Keratinocyte (primary cell): ENCODE measurements around the gene ARVCF. TPM values are rescaled to one million over a fixed set of nuclear protein-coding genes. Genes with fewer than 3 reads are reported as not detected.

Experiments used
- DNase-seq: peaks from one replicate; pipeline ENCODE4 v3.0.0-alpha.2; 2011; ENCODE audit warnings: low read depth, missing footprints, low spot score
- FAIRE-seq: peaks from 2 replicates; lab custom pipeline; 2011; peaks lifted over from hg19 to GRCh38; lab: Jason Lieb, UNC
- H2AFZ ChIP-seq: 2 replicates; pipeline ENCODE4 v1.6.0; 2012; ENCODE audit warnings: low read length, control low read depth, inconsistent platforms; ENCODE audit not compliant: control insufficient read depth
- H3K27ac ChIP-seq: 2 replicates; pipeline ENCODE4 v1.5.1; 2011; ENCODE audit warnings: low read length; ENCODE audit not compliant: control insufficient read depth, insufficient read depth
- H3K27me3 ChIP-seq: 3 replicates; pipeline ENCODE4 v1.6.0; 2011; ENCODE audit warnings: low read length; ENCODE audit not compliant: control insufficient read depth, insufficient read depth; ENCODE audit errors: extremely low read depth
- H3K36me3 ChIP-seq, 2 experiments: 2 replicates in 1 of 2; 3 replicates in 1 of 2; pipeline ENCODE4 v1.5.1; 2011; ENCODE audit warnings: low read length in 2 of 2, mild to moderate bottlenecking in 1 of 2; ENCODE audit not compliant: control insufficient read depth in 2 of 2, insufficient read depth in 2 of 2; ENCODE audit errors: extremely low read depth in 1 of 2
- H3K4me1 ChIP-seq: 3 replicates; pipeline ENCODE4 v1.5.1; 2011; ENCODE audit warnings: low read length; ENCODE audit not compliant: control insufficient read depth, insufficient read depth; ENCODE audit errors: extremely low read depth
- H3K4me2 ChIP-seq: 3 replicates; pipeline ENCODE4 v1.6.0; 2011; ENCODE audit warnings: low read depth, low read length; ENCODE audit not compliant: control insufficient read depth, insufficient read depth; ENCODE audit errors: extremely low read depth
- H3K4me3 ChIP-seq, 3 experiments: fragments of 200-600 bp in 1 of 3; sonication (generic) in 1 of 3; 2 replicates in 2 of 3; 3 replicates in 1 of 3; pipeline ENCODE4 v1.5.1; 2011 to 2016; ENCODE audit warnings: low read length in 3 of 3, mild to moderate bottlenecking in 3 of 3, control low read depth in 2 of 3, inconsistent platforms in 1 of 3, low read depth in 1 of 3, mixed read lengths in 1 of 3, mixed run types in 1 of 3, moderate library complexity in 1 of 3; ENCODE audit not compliant: control insufficient read depth in 2 of 3, insufficient read depth in 2 of 3; ENCODE audit errors: extremely low read depth in 1 of 3
- H3K79me2 ChIP-seq: 2 replicates; pipeline ENCODE4 v1.6.0; 2012; ENCODE audit warnings: low read length; ENCODE audit not compliant: control insufficient read depth, insufficient read depth
- H3K9ac ChIP-seq: 3 replicates; pipeline ENCODE4 v1.6.0; 2011; ENCODE audit warnings: low read length; ENCODE audit not compliant: control insufficient read depth, insufficient read depth; ENCODE audit errors: extremely low read depth
- H3K9me1 ChIP-seq: 3 replicates; pipeline ENCODE4 v1.6.0; 2011; ENCODE audit warnings: low read length; ENCODE audit not compliant: control insufficient read depth, insufficient read depth; ENCODE audit errors: extremely low read depth
- H3K9me3 ChIP-seq: 2 replicates; pipeline ENCODE4 v1.5.1; 2012; ENCODE audit warnings: low read depth, low read length; ENCODE audit not compliant: control insufficient read depth
- H4K20me1 ChIP-seq: 3 replicates; pipeline ENCODE4 v1.6.0; 2011; ENCODE audit warnings: low read length; ENCODE audit not compliant: control insufficient read depth, insufficient read depth; ENCODE audit errors: extremely low read depth
- EZH2 ChIP-seq: IDR thresholded peaks from one replicate; pipeline ENCODE4 v1.6.1; 2012; ENCODE audit warnings: inconsistent platforms, mild to moderate bottlenecking, low read length, moderate library complexity
- dilution Hi-C: fragments of 300-500 bp; cut with MboI; formaldehyde crosslinking; loops from one replicate; pipeline ENCODE4 v1.7.0; 2020; ENCODE audit warnings: low sequenced_read_pairs; ENCODE audit not compliant: extremely low pct_ligation_motif_present
- polyA plus RNA-seq, 5 experiments: library from polyadenylated mRNA; depleted of rRNA in 3 of 5; stranded (reverse) in 3 of 5; stranded (forward) in 1 of 5; unstranded in 1 of 5; fragments of >200 nt; gene quantifications; 1 replicate in 1 of 5; 2 replicates in 3 of 5; 3 replicates in 1 of 5; pipeline versions ENCODE4 v1.2.1 to v1.2.3, GENCODE V29; 2011 to 2012; ENCODE audit warnings: missing spikeins in 2 of 5, low read depth in 1 of 5, low replicate concordance in 1 of 5
- TF ChIP-seq, protein P1 (sequence below), 3 experiments: IDR thresholded peaks in 1 of 3; conservative IDR thresholded peaks in 1 of 3; optimal IDR thresholded peaks in 1 of 3; 2 replicates in 2 of 3; 3 replicates in 1 of 3; pipeline versions ENCODE3 to v1.5.1; 2011; ENCODE audit warnings: low read length in 3 of 3, mild to moderate bottlenecking in 3 of 3, moderate library complexity in 2 of 3, control low read depth in 1 of 3, inconsistent platforms in 1 of 3; ENCODE audit not compliant: insufficient read depth in 2 of 3; ENCODE audit errors: extremely low read depth in 1 of 3

The ARVCF gene
- polyA plus RNA-seq, 1 donor (not counting 4 experiments of a cell fraction or from before 2014, with no cell fraction given) = 5.7 TPM

DNA sequence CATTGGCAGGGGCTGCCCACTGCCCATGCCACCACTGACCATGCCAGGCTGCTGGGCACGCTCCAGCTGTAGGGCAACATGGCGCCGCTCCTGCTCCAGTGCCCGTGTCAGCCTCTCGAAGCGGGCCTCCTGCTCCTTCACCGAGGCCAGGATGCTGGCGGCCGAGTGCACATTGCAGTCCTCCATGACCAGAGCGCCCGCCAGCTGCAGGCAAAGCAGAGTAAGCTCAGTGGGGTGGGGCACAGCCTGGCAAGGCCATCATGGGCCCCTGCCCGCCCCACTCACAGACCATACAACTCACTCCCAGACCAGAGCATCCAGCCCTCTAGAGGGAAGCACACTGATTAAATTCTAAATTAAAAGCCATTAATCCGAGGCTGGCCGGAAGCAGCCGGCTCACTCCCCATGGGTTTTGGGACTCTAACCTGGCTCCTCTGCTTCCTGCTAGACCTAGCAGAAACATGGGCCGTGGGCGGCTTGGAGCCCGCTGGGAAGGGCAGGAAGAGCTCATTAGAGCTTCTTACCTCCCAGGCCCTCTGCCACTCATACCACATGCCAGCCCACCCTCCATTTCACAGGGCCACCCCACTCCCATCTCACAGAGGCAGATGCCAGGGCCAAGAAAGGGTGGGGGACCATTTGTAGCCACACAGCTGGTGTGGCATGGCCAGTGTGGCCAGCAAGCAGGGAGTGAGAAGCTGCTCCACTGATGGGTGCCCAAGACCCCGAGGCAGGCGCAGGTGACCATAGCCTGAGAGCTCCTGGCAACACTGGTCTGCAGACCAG is 25.8 kb downstream of the ARVCF start:
- Histone ChIP-seq H3K9me3 (no peaks in the 10 kb centered on the region), H2AFZ (no peak overlapping the region), H3K27me3 (peaks cover 6% of the 10 kb centered on the region), H3K9me1 (peaks cover 3% of the 10 kb centered on the region), H3K79me2 (no peaks in the 10 kb centered on the region), H3K27ac (no peak overlapping the region), H3K4me2 (no peak overlapping the region), H3K9ac (no peak overlapping the region), H4K20me1 (no peaks in the 10 kb centered on the region), H3K4me3 (no peak overlapping the region), H3K4me1 (peaks cover 8% of the 10 kb centered on the region), H3K36me3 (no peaks in the 10 kb centered on the region)
- no peak for DNase-seq
- dilution Hi-C loops = no loop called here
- TF ChIP-seq, protein P1, sequence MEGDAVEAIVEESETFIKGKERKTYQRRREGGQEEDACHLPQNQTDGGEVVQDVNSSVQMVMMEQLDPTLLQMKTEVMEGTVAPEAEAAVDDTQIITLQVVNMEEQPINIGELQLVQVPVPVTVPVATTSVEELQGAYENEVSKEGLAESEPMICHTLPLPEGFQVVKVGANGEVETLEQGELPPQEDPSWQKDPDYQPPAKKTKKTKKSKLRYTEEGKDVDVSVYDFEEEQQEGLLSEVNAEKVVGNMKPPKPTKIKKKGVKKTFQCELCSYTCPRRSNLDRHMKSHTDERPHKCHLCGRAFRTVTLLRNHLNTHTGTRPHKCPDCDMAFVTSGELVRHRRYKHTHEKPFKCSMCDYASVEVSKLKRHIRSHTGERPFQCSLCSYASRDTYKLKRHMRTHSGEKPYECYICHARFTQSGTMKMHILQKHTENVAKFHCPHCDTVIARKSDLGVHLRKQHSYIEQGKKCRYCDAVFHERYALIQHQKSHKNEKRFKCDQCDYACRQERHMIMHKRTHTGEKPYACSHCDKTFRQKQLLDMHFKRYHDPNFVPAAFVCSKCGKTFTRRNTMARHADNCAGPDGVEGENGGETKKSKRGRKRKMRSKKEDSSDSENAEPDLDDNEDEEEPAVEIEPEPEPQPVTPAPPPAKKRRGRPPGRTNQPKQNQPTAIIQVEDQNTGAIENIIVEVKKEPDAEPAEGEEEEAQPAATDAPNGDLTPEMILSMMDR (optimal IDR thresholded peaks at IDR 0.05 in 1 of 3, IDR thresholded peaks at IDR 0.05 in 1 of 3, conservative IDR thresholded peaks at IDR 0.05 in 1 of 3; ENCODE audit: extremely low read depth in 1 of 3, insufficient read depth in 2 of 3, low read length in 3 of 3) = no peak
- no peak for TF ChIP-seq EZH2
- FAIRE-seq = no peak

DNA sequence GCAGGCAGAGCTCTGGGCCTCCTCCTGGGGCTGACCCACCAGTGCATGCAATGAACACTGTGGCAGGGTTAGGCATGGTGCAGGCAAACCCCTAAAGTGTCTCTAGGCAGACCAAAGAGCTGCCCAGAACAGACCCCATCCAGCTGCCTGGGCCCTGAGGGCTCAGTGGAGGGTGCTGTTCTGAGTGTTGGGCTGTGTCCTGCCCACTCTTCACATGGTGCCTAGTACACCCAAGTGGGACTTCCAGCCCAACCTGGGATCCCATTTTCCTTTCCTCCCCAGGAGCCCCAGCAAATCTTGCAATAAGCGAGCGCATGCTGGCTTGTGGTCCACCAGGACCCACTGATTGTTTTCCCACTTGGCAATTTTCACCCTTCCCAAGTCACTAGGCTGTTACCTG is 26.4 kb downstream of the ARVCF start:
- peaks cover 5% of the 10 kb centered on the region for H3K9me1 ChIP-seq
- no peaks in the 10 kb centered on the region for H3K36me3 ChIP-seq
- peaks cover 13% of the 10 kb centered on the region for H3K4me1 ChIP-seq
- H3K79me2 ChIP-seq = no peaks in the 10 kb centered on the region
- H3K27me3 ChIP-seq = no peaks in the 10 kb centered on the region
- DNase-seq = no peak
- no peak overlapping the region for H3K9ac ChIP-seq
- no peak overlapping the region for H2AFZ ChIP-seq
- no peak overlapping the region for H3K4me2 ChIP-seq
- no peaks in the 10 kb centered on the region for H3K9me3 ChIP-seq
- no peak for FAIRE-seq
- H4K20me1 ChIP-seq = no peaks in the 10 kb centered on the region
- dilution Hi-C loops = no loop called here
- no peak for TF ChIP-seq EZH2
- TF ChIP-seq, protein P1 (optimal IDR thresholded peaks at IDR 0.05 in 1 of 3, IDR thresholded peaks at IDR 0.05 in 1 of 3, conservative IDR thresholded peaks at IDR 0.05 in 1 of 3; ENCODE audit: extremely low read depth in 1 of 3, insufficient read depth in 2 of 3, low read length in 3 of 3) = no peak
- no peak overlapping the region for H3K4me3 ChIP-seq
- H3K27ac ChIP-seq = no peak overlapping the region
